HL-60 (cell line): ENCODE measurements around the gene LDB2.

Source experiments
- DNase-seq, 2 experiments: peaks; one replicate each; pipeline ENCODE4 v3.0.0-alpha.2; 2010 to 2020; ENCODE audit warnings: low read depth in 1 of 2, low spot score in 1 of 2
- H3K27ac ChIP-seq: fragments of 250-450 bp; sonication (Bioruptor Pico); replicated peaks from 2 replicates; pipeline ENCODE4 v1.5.1; 2020; ENCODE audit warnings: mild to moderate bottlenecking, moderate library complexity
- H3K27me3 ChIP-seq: fragments of 250-450 bp; sonication (Bioruptor Pico); 2 replicates; pipeline ENCODE4 v1.5.1; 2021; ENCODE audit warnings: mild to moderate bottlenecking, moderate library complexity; ENCODE audit not compliant: insufficient read depth, poor library complexity, severe bottlenecking
- H3K4me3 ChIP-seq: replicated peaks from 2 replicates; pipeline ENCODE4 v1.5.1; 2011; ENCODE audit warnings: mild to moderate bottlenecking, control low read depth, low read length; ENCODE audit not compliant: insufficient read depth
- CTCF ChIP-seq: IDR thresholded peaks from one replicate; pipeline ENCODE4 v1.5.1; 2011; ENCODE audit warnings: low read length, control low read depth, inconsistent platforms; ENCODE audit not compliant: insufficient read depth
- GABPA ChIP-seq: IDR thresholded peaks from 2 replicates; pipeline ENCODE4 v1.6.1; 2012; ENCODE audit warnings: low read depth
- POLR2AphosphoS5 ChIP-seq: IDR thresholded peaks from 2 replicates; pipeline ENCODE4 v1.6.1; 2012; ENCODE audit warnings: low read depth
- REST ChIP-seq: IDR thresholded peaks from 2 replicates; pipeline ENCODE4 v1.6.1; 2012; ENCODE audit warnings: low read depth; ENCODE audit not compliant: insufficient replicate concordance
- SPI1 ChIP-seq: IDR thresholded peaks from 2 replicates; pipeline ENCODE4 v1.6.1; 2012; ENCODE audit warnings: low read depth, mild to moderate bottlenecking, borderline replicate concordance

Gene LDB2

GRCh38 chr4:16655111-16655510, 243.3 kb downstream of the LDB2 start:
- Histone ChIP-seq H3K27me3 (no peaks in the 10 kb centered on the region), H3K27ac (no peak overlapping the region), H3K4me3 (no peak overlapping the region)
- DNase-seq, result no peak
- TF ChIP-seq REST, result no peak
- TF ChIP-seq POLR2AphosphoS5, result no peak
- no peak for TF ChIP-seq SPI1
- no peak for TF ChIP-seq GABPA

- Histone ChIP-seq H3K4me3 (no peak overlapping the region), H3K27ac (no peak overlapping the region), H3K27me3 (no peaks in the 10 kb centered on the region)
- DNase-seq, result no peak
- no peak for TF ChIP-seq REST
- TF ChIP-seq CTCF, result no peak
- TF ChIP-seq POLR2AphosphoS5, result no peak
- TF ChIP-seq GABPA, result no peak
- TF ChIP-seq SPI1, result no peak
These were observed 245.6 kb downstream of the LDB2 start for GRCh38 chr4:16652732-16653305.

GRCh38 chr4:16646459-16646858, 252.0 kb downstream of the LDB2 start:
- Histone ChIP-seq H3K27ac (no peak overlapping the region), H3K27me3 (no peaks in the 10 kb centered on the region), H3K4me3 (no peak overlapping the region)
- TF ChIP-seq SPI1, result no peak
- no peak for TF ChIP-seq GABPA
- TF ChIP-seq POLR2AphosphoS5, result no peak
- no peak for TF ChIP-seq REST
- no peak for TF ChIP-seq CTCF
- no peak for DNase-seq

GRCh38 chr4:16643893-16644292, 254.6 kb downstream of the LDB2 start:
- DNase-seq, result no peak
- H3K27me3 ChIP-seq, result no peaks in the 10 kb centered on the region
- TF ChIP-seq CTCF (no peak), POLR2AphosphoS5 (no peak), GABPA (no peak), SPI1 (no peak)
- no peak overlapping the region for H3K4me3 ChIP-seq
- no peak overlapping the region for H3K27ac ChIP-seq
